ENCODE data around the gene HES3. TPM values are rescaled to one million over a fixed set of nuclear protein-coding genes. Genes with fewer than 3 reads are reported as not detected.

Gene HES3
- total and polyA plus RNA-seq, 2 of the 4 experiments (the other 2 are of a cell fraction): not detected

DNA sequence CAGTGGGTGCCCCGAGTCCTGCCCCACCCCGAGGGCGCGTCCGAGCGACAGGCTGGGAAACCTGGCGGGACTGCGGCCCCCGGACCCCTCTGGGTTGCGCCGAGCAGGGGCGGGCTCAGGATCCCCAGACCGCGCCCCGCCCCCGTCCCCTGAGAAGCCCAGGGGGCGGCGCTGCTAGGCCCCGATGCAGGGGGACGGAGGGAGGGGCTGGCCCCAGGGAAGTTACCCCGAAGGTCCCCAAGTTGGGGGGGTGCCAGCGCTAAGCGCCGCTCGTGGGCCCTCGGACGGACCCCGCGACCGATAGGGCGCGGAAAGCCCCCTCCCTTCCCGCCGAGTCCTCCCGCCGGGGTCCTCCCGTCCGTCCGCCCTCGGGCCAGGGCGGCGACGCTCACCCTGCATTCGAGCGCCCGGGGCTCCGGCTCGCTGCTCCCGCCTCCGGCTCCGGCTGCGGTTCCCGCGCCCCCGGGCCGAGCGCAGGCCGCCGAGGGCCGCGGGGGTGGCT lies 16.5 kb downstream of the HES3 start:
- TF ChIP-seq NFE2L2 (IDR thresholded peaks at IDR 0.05; ENCODE audit: low read depth, low read length) (no peak), FOS (IDR thresholded peaks at IDR 0.05; ENCODE audit: low read depth, low read length) (no peak), POLR2A (IDR thresholded peaks at IDR 0.05; ENCODE audit: low read depth, low read length) (no peak), RAD21 (IDR thresholded peaks at IDR 0.05; ENCODE audit: low read length) (no peak), MAFK (IDR thresholded peaks at IDR 0.05; ENCODE audit: low read depth, low read length) (no peak), SMC3 (IDR thresholded peaks at IDR 0.05; ENCODE audit: low read depth, low read length) (no peak), MXI1 (IDR thresholded peaks at IDR 0.05; ENCODE audit: borderline replicate concordance, low read depth, low read length) (no peak)
- TF ChIP-seq, protein P1, sequence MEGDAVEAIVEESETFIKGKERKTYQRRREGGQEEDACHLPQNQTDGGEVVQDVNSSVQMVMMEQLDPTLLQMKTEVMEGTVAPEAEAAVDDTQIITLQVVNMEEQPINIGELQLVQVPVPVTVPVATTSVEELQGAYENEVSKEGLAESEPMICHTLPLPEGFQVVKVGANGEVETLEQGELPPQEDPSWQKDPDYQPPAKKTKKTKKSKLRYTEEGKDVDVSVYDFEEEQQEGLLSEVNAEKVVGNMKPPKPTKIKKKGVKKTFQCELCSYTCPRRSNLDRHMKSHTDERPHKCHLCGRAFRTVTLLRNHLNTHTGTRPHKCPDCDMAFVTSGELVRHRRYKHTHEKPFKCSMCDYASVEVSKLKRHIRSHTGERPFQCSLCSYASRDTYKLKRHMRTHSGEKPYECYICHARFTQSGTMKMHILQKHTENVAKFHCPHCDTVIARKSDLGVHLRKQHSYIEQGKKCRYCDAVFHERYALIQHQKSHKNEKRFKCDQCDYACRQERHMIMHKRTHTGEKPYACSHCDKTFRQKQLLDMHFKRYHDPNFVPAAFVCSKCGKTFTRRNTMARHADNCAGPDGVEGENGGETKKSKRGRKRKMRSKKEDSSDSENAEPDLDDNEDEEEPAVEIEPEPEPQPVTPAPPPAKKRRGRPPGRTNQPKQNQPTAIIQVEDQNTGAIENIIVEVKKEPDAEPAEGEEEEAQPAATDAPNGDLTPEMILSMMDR (conservative IDR thresholded peaks at IDR 0.05; ENCODE audit: low read depth, low read length): no peak
- TF ChIP-seq, protein P2, sequence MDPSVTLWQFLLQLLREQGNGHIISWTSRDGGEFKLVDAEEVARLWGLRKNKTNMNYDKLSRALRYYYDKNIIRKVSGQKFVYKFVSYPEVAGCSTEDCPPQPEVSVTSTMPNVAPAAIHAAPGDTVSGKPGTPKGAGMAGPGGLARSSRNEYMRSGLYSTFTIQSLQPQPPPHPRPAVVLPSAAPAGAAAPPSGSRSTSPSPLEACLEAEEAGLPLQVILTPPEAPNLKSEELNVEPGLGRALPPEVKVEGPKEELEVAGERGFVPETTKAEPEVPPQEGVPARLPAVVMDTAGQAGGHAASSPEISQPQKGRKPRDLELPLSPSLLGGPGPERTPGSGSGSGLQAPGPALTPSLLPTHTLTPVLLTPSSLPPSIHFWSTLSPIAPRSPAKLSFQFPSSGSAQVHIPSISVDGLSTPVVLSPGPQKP (IDR thresholded peaks at IDR 0.05; ENCODE audit: borderline replicate concordance, low read depth, low read length): no peak
- no peak overlapping the region for H3K27ac ChIP-seq (ENCODE audit: insufficient read depth, low read length)
- no peak overlapping the region for H4K8ac ChIP-seq (ENCODE audit: low read depth in 2 of 2, low read length in 2 of 2)
- H3K18ac ChIP-seq (ENCODE audit: low read depth, low read length): no peak overlapping the region; the same call in 1 of the 2 replicates
- no peak overlapping the region for H2AK5ac ChIP-seq (ENCODE audit: low read depth, low read length)
- CTCF ChIA-PET: no interaction called here
- H3K36me3 ChIP-seq (ENCODE audit: control insufficient read depth, insufficient read depth, low read length): no peaks in the 10 kb centered on the region
- no peak for DNase-seq
- no peak overlapping the region for H2BK5ac ChIP-seq (ENCODE audit: low read depth, low read length, poor library complexity, severe bottlenecking)
- no peaks in the 10 kb centered on the region for H3K9me3 ChIP-seq (ENCODE audit: control insufficient read depth, insufficient read depth, low read length)
- no peaks in the 10 kb centered on the region for H3K79me1 ChIP-seq (ENCODE audit: low read depth in 1 of 2, low read length in 2 of 2)
- H3K4me1 ChIP-seq (ENCODE audit: control insufficient read depth, insufficient read depth, low read length): peaks cover 2% of the 10 kb centered on the region; the same call in 1 of the 2 replicates
- 0% methylated on average over 30 of the region's 61 CpGs; no CpG with 5 or more reads in 1 of the 2 experiments for WGBS, 2 experiments (ENCODE audit: extremely low coverage in 2 of 2, insufficient read length in 1 of 2)
- H3K9ac ChIP-seq (ENCODE audit: low read depth, low read length): no peak overlapping the region
- H3K56ac ChIP-seq (ENCODE audit: extremely low read depth, insufficient read depth, low read length): no peak overlapping the region
- no TSS peak for BruUV-seq (replicated peaks)
- intact Hi-C loops (cut with micrococcal nuclease): loop anchor here (1.0 kb wide), 1 partner anchor 83 kb away; no protein-coding TSS in a partner anchor
- H2AFZ ChIP-seq (replicated peaks; ENCODE audit: low read length, poor library complexity): peak overlapping the region; percentile 88
- no peak overlapping the region for H2BK120ac ChIP-seq (ENCODE audit: low read depth, low read length)
- no peak overlapping the region for H2BK15ac ChIP-seq (ENCODE audit: low read depth, low read length)
- peak overlapping the region; percentile 63 for H3K4me2 ChIP-seq (ENCODE audit: low read depth, low read length)
- H3K27me3 ChIP-seq (ENCODE audit: control insufficient read depth, insufficient read depth, low read length): no peaks in the 10 kb centered on the region
- H2BK20ac ChIP-seq (ENCODE audit: low read depth, low read length): no peak overlapping the region
- no peak overlapping the region for H4K91ac ChIP-seq (ENCODE audit: insufficient read depth, low read depth, low read length)
- dilution Hi-C loops (cut with HindIII; ENCODE audit: low sequenced_read_pairs, unreplicated experiment): no loop called here
- H4K5ac ChIP-seq (ENCODE audit: low read depth, low read length): no peak overlapping the region
- H2AK9ac ChIP-seq (replicated peaks; ENCODE audit: low read depth, low read length, poor library complexity): peak overlapping the region; percentile 61
- ATAC-seq (ENCODE audit: low read depth): peak; percentile 60
- POLR2A ChIA-PET (ENCODE audit: unreplicated experiment): no interaction called here
- peaks cover 4% of the 10 kb centered on the region for H4K20me1 ChIP-seq (ENCODE audit: insufficient read depth, low read length)
- H3K4ac ChIP-seq (ENCODE audit: low read depth, low read length): no peak overlapping the region
- no peaks in the 10 kb centered on the region for H3K9me1 ChIP-seq (ENCODE audit: insufficient read depth, low read length)
- no peak overlapping the region for H3K23ac ChIP-seq (ENCODE audit: low read depth, low read length)
- H3K4me3 ChIP-seq (ENCODE audit: insufficient read depth, low read depth, low read length): peak overlapping the region; percentile 75
- in situ Hi-C loops (cut with MboI; ENCODE audit: low sequenced_read_pairs): no loop called here
- no peak overlapping the region for H3K14ac ChIP-seq (replicated peaks; ENCODE audit: low read depth, low read length)

Measured in IMR-90 (cell line).